Gastrocnemius medialis (tissue), 4 donors: ENCODE results near the gene MLYCD. TPM values are rescaled to one million over a fixed set of nuclear protein-coding genes. Genes with fewer than 3 reads are reported as not detected.

Source experiments
- ATAC-seq, 2 donors: fragments of 150-250 bp; one replicate each; pipeline ENCODE4 v1.9.1; 2016
- DNase-seq, 2 donors: peaks; one replicate each; pipeline ENCODE4 v3.0.0-alpha.2; 2019
- H3K27ac ChIP-seq, 4 donors: fragments of 200-600 bp; sonication (generic); 1 replicate in 1 of 4; 2 replicates in 3 of 4; pipeline ENCODE4 v1.5.1; 2016 to 2018; ENCODE audit warnings: mild to moderate bottlenecking in 2 of 4, moderate library complexity in 1 of 4
- H3K27me3 ChIP-seq, 3 donors: fragments of 200-600 bp; sonication (generic) in 2 of 3; 1 replicate in 1 of 3; 2 replicates in 2 of 3; pipeline versions ENCODE4 v1.5.1 to v1.6.0; 2016 to 2019; ENCODE audit warnings: mild to moderate bottlenecking in 1 of 3, moderate library complexity in 1 of 3
- H3K36me3 ChIP-seq, 2 donors: fragments of 200-600 bp; sonication (generic) in 1 of 2; one replicate each; pipeline ENCODE4 v1.5.1; 2017 to 2018
- H3K4me1 ChIP-seq, 2 donors: fragments of 200-600 bp; sonication (generic) in 1 of 2; one replicate each; pipeline ENCODE4 v1.5.1; 2016 to 2017; ENCODE audit warnings: mild to moderate bottlenecking in 2 of 2
- H3K4me3 ChIP-seq, 4 donors: fragments of 200-600 bp; sonication (generic) in 3 of 4; 1 replicate in 1 of 4; 2 replicates in 3 of 4; pipeline ENCODE4 v1.5.1; 2016 to 2019; ENCODE audit warnings: mild to moderate bottlenecking in 2 of 4
- H3K9me3 ChIP-seq, 3 donors: fragments of 200-600 bp; sonication (generic) in 2 of 3; 1 replicate in 1 of 3; 2 replicates in 2 of 3; pipeline ENCODE4 v1.5.1; 2016 to 2019
- CTCF ChIP-seq, 5 experiments: fragments of 450-650 bp in 3 of 5; fragments of 200-600 bp in 2 of 5; sonication (generic) in 2 of 5; IDR thresholded peaks in 4 of 5; conservative IDR thresholded peaks in 1 of 5; 1 replicate in 4 of 5; 2 replicates in 1 of 5; pipeline ENCODE4 v1.5.1; 2016 to 2019; ENCODE audit warnings: antibody characterized with exemption in 5 of 5, mild to moderate bottlenecking in 3 of 5, moderate library complexity in 3 of 5
- POLR2A ChIP-seq, 2 donors: fragments of 450-650 bp; IDR thresholded peaks; one replicate each; pipeline ENCODE4 v1.6.1; 2017; ENCODE audit warnings: antibody characterized with exemption in 2 of 2, mild to moderate bottlenecking in 2 of 2, moderate library complexity in 2 of 2
- in situ Hi-C, 4 donors: fragments of 200-750 bp; cut with MboI; loops; one replicate each; pipeline versions ENCODE4 v1.15.0 to v1.8.0; 2017; ENCODE audit warnings: low sequenced_read_pairs in 4 of 4
- intact Hi-C: fragments of 100-400 bp; cut with DNase I; formaldehyde crosslinking; loops from one replicate; pipeline ENCODE4 v1.15.1; 2023; ENCODE audit warnings: low total_unique reads
- total RNA-seq, 4 donors: library from RNA; depleted of rRNA; stranded (reverse); fragments of >200 nt; gene quantifications; one replicate each; pipeline versions ENCODE4 v1.1.0 to v1.2.3, GENCODE V29; 2016

Gene MLYCD
- total RNA-seq, 4 donors from 2014 or later, result 10.3 to 20.8 (median 18.4) TPM

- DNase-seq, result no peak
- in situ Hi-C loops (loop anchor here in 1 of 4 donors (10.0 kb wide), 1 partner anchor 79 kb away; no protein-coding TSS in a partner anchor), intact Hi-C loops (no loop called here)
- no peak for ATAC-seq
- Histone ChIP-seq H3K36me3 (no peaks in the 10 kb centered on the region), H3K27me3 (no peaks in the 10 kb centered on the region), H3K27ac (no peak overlapping the region), H3K4me3 (no peak overlapping the region), H3K9me3 (no peaks in the 10 kb centered on the region), H3K4me1 (no peaks in the 10 kb centered on the region)
- TF ChIP-seq CTCF (IDR thresholded peaks at IDR 0.05 in 4 of 5, conservative IDR thresholded peaks at IDR 0.05 in 1 of 5) (no peak), POLR2A (IDR thresholded peaks at IDR 0.05) (no peak)
Measured at GRCh38 chr16:83975590-83976260, 76.8 kb downstream of the MLYCD start.

Other genes with a start within 250 kb of the MLYCD start
- 10 to 100 TPM in 1 of 4 donors, 1 to 10 TPM in 3; 7.5 to 28.0 (median 8.7) TPM for gene HSBP1, start 91.1 kb upstream of the MLYCD start, total RNA-seq
- gene OSGIN1, start 54.1 kb downstream of the MLYCD start, total RNA-seq, result 10 to 100 TPM in 3 of 4 donors, 1 to 10 TPM in 1; 9.6 to 24.9 (median 13.2) TPM
- gene NECAB2, start 69.1 kb downstream of the MLYCD start, total RNA-seq, result not detected
- gene SLC38A8, start 143.7 kb downstream of the MLYCD start, total RNA-seq, result not detected
- 10 to 100 TPM; 28.8 to 44.3 (median 38.5) TPM for gene MBTPS1, start 217.8 kb downstream of the MLYCD start, total RNA-seq
- gene HSDL1, start 246.1 kb downstream of the MLYCD start, total RNA-seq, result 10 to 100 TPM; 20.2 to 26.8 (median 22.6) TPM
- gene DNAAF1, start 246.2 kb downstream of the MLYCD start, total RNA-seq, result not detected